GM12875 (cell line): ENCODE data around the gene LZTR1.
A peak's percentile ranks its signal among the peaks of the same experiment; 100 is the strongest.
"Not testable (repeated sequence)": the region's sequence is repeated elsewhere in the genome, so short reads cannot be mapped to it uniquely, and the experiment has no call there.

Experiments
- H3K4me3 ChIP-seq: one replicate; pipeline ENCODE4 v1.5.1; 2011; ENCODE audit warnings: low read depth, low read length, control low read depth
- TF ChIP-seq, protein P1 (sequence below): IDR thresholded peaks from 2 replicates; pipeline ENCODE4 v1.5.1; 2011; ENCODE audit warnings: low read depth, mild to moderate bottlenecking, control low read depth, inconsistent platforms, low read length, moderate library complexity, borderline replicate concordance; ENCODE audit not compliant: insufficient read depth

The LZTR1 gene

DNA sequence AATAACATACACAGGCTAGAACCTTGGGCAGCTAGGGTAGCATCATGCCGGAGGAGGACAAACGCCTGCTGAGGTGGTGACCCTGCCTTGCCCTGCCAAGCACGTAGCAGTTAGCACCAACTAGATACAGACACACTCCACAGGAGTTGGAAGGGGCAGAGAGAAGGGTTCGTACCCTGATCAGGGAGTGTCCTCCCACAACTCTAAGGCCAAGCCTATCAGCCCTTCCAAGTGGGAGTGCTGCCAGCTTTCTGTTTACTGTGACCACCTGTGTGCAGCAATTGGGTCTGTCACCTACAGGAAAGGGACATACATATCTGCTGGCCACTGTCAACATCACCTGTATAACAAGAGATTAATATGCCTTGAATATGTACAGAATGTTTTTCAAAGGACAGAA lies 21.7 kb downstream of the LZTR1 start:
- TF ChIP-seq, protein P1, sequence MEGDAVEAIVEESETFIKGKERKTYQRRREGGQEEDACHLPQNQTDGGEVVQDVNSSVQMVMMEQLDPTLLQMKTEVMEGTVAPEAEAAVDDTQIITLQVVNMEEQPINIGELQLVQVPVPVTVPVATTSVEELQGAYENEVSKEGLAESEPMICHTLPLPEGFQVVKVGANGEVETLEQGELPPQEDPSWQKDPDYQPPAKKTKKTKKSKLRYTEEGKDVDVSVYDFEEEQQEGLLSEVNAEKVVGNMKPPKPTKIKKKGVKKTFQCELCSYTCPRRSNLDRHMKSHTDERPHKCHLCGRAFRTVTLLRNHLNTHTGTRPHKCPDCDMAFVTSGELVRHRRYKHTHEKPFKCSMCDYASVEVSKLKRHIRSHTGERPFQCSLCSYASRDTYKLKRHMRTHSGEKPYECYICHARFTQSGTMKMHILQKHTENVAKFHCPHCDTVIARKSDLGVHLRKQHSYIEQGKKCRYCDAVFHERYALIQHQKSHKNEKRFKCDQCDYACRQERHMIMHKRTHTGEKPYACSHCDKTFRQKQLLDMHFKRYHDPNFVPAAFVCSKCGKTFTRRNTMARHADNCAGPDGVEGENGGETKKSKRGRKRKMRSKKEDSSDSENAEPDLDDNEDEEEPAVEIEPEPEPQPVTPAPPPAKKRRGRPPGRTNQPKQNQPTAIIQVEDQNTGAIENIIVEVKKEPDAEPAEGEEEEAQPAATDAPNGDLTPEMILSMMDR: no peak
- no peak overlapping the region for H3K4me3 ChIP-seq

DNA sequence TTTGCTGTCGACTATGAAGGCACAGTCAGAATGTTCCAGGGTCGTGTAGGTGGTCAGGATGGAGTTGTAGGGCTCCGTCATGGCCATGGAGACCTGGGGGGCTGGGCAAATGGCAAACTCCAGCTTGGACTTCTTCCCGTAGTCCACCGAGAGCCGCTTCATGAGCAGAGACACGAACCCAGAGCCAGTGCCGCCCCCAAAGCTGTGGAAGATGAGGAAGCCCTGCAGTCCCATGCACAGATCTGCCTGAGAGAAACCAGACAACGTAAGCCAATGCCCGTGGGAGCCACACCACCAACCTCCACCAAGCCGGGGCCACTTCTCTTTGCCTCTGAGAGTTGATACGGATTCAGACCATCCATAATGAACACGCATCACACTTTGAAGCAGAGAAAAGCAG lies 27.1 kb downstream of the LZTR1 start:
- not testable (repeated sequence) for H3K4me3 ChIP-seq

DNA sequence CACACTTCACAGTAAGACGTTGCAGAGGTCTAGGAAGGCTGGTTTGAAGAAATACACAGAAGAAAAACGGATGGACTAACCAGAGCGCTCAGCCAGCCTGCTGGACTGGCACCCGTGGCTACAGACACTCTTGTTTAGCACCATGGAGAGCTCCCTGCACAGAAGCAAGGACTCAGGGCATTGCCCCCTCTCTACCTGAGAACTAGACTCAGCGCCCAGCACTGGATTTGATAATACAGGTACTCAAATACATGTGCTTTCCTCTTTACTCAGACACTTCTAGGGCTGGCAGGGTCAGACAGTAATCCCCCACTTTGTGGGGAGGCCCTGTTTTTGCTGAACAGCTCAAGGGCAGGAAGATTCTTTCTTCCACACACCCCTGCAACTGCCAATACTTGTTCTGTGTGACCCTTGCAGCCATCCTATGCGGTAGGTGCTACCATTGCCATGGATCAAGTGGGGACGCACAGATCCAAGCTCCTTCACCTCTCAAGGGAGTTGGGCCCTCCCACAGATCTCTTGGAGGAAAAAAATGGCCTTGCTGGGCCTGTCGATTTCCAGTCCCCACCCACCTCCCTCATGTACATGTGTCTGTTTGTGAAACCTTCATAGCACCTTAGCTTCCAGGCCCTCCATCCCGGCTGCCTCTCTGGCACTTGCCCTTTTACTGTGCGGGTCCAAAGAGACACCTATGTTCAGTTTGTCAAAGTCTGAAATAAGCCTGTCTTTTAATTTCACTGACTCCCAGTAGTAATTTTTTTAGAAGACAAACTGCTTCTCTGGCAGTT lies 27.7 kb downstream of the LZTR1 start:
- no peak overlapping the region for H3K4me3 ChIP-seq
- TF ChIP-seq, protein P1: no peak

DNA sequence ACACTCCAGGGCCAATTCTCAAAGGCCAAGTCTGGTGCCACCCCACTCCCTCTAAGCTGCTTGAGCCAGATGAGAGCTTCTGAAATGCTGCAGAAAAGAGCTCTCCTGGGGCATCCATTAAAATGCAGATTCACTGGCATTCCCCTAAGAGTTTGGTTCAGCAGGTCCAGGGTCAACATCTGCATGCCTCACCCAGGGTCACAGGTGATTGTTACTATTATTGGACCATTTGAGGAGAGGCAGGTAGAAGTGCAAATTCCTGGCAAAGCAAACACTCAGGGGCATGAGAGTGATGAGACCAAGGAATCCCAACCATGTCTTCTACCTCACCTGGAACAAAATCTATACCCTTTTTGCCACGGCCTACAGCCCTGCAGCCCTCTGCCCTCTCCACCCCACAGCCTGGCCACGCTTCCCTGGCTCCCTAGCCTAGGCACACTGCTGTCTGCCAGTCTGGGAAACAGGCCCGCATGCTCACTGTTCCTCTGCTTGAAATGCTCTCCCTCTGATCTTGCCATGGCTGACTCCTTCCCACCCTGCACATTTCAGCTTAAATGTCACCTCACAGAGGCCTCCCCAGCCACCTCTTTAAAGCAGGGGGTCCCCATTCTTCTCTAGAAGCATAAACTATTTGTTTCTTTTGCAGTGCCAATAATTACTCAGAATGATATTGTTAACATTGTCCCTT lies 28.5 kb downstream of the LZTR1 start:
- no peak overlapping the region for H3K4me3 ChIP-seq
- TF ChIP-seq, protein P1: no peak

DNA sequence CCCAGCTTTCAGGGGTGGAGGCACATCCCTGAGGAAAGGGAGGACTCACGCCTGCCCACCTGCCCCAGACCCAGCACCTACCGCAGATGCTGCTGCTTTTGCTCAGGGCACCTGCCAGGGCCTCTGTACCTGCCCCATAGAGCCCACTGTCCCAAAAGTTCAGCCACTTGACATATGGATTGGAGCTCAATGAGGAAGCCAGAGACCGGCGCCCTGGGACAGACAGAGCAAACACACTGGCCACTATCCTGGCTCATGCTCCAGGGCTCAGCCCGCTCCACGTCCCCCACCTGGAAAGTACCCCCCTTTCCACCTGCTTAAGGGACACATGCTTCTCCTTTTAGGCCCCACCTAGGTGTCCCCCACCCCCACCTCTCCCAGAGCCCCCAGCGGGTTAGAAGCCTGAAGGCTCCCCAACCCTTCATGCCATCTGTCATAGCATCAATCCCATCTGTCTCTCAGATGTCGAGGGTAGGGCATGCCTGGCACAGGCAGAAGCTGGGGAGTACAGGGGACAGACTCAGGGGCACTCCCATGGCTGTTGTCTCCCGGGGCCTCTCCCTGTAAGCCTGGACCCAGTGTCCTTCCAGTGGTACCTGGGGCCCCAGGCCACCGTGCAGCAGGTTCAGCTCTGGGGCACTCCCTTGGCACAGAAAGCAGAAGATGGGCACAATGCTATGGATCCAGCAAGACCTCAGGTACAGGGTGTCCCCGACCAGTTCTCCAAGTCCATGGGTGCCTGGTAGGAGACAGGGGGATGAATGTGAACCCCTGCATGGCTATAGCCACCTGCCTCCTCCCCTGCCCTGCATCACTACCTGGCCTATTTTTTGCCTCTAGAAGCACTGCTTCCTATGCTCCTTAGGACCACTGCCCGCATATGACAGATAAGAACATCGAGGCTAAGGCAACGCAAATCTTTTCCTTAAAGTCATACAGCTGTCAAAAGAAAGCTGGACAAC lies 30.6 kb downstream of the LZTR1 start:
- H3K4me3 ChIP-seq: no peak overlapping the region

DNA sequence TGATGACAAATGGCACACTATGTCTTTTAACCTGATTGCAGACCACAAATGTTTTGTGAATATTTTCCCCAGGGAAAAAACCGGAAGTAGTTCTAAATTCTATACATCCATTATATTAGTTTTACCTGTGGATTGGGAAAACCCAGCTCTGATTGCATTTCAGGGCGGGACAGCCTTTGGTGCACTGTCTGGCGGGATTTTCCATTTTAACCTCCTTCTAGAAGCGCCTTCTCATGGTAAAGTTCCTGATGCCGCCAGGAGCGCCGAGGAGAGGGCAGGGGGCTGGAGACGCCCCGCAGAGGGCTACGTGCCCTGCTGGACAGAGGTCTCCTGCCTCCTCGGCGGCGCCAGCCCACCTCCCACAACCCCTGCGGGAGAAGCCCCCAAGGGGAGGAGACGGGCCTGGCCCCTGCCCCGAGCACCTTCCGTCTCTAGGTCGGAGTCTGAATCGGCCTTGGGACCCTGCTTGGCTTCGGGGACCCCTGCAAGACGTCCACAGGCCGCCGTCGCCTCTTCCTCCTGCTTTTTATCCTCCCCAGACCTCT lies 31.6 kb downstream of the LZTR1 start:
- TF ChIP-seq, protein P1: no peak
- peak overlapping the region; percentile 15 for H3K4me3 ChIP-seq

More for the DNA sequence above, 30.6 kb downstream of the LZTR1 start:
- TF ChIP-seq, protein P1: no peak

DNA sequence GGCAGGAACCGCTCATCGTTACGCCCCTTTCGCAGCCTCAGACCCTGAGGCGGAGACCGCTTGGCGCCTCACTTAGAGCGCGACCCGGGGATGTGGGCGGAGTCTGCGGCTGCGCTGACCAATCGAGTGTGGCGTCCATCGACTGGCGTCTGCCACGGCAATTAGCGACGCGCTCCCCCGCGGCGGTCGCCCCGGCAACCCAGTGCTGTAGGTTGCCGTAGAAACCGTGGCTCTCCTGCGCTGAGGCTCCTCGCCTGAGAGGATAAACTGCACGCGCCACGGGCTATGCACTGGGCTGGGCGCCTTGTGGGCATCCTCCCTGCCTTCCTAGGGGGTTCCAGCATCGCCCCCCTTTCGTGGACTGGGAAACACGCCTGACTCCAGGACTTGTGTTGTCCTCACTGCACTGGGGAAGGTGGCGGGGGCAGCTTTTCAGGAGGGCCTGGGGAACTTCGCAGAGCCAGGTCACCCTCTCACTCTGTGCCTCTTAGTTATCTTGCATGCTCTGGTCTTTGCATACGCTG lies 32.2 kb downstream of the LZTR1 start:
- TF ChIP-seq, protein P1: no peak
- peak overlapping the region; percentile 15 for H3K4me3 ChIP-seq
